ENCODE results near the gene PSAPL1.

The PSAPL1 gene

GRCh38 chr4:7393601-7394575 is 40.8 kb downstream of the PSAPL1 start:
- DNase-seq, result no peak

DNA sequence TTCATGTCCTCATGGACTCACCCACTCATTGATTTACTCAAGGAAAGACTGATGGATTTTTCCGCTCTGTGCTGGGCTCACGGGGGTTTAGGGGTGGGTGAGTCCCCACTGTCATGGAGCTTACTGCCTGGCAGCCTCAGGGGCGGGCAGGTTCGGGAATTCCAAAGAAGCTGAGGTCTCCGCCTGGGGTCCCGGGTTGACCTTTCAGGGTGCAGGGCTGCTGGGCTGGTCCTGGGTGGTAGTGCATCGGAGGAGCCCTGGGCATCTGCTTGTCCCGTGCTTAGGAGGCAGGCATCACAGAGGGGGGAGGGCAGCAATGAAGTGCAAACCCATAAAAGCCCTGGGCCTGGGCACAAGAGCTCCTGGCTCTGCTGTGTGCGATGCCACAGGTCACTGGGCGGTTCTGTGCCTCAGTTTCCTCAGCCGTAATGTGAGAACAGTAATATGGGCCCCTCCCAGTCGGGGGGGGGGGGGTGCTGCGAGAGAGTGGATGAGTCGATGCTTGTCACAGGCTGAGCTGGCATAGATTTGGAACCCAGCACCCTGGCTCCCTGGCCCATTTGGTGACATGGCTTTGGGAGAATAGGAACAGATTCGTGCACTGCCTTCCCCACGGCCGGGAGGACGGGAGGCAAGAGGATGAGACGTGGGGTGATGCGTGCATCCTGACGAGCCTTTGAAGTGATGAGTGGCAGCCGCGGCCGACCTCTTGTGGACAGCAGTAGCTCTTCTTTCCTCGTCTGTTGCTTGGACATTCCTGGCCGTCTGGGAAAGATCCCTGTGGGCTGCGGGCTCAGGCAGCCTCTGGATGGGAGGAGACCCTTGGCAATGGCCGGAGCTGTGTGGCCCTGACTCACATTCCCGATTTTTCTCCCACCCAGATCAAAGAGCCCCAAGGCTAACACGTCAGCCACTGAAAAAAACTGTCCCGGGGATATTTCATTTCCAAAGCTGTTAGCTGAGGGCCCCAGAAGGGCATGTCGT is 42.0 kb downstream of the PSAPL1 start:
- DNase-seq, result no peak

DNA sequence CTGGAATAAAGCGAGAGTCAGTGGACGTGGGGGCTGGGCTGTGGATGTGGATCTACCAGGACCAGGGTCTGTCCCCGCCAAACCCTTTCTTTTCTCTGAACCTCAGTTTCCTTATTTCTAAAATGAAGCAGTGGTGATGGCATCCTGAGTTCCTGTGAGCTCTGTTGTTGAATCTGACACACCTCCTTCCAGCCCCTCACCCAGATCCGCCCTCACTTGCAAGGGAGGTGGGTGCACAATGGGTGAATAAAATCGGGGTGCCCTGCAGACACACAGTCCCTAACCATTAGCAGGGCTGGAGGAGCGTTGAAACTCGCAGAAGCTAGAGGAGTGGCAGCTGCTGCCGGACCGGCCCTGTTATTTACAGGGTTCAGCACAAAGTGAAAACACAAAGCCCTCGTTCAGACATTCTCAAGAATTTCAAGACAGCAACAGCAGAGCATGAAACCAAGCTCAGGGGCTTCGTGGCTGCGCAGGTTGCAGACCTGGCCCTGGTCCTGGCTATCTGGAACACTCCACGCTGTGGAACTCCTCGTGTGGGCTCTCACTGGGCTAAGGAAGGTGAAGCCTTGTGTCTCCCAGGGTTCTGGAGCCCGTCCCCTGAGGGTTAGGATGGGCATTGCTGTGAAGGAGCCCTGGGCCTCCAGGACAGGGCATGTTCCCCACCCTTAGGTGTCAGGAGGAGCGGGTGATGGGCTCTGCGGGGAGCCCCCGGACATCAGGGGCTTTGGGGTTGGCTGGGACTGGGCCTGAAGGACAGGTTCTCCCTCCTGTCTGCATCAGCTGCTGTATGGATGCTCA is 42.9 kb downstream of the PSAPL1 start:
- DNase-seq, result no peak

GRCh38 chr4:7390906-7391636 is 43.7 kb downstream of the PSAPL1 start:
- DNase-seq, result no peak

DNA sequence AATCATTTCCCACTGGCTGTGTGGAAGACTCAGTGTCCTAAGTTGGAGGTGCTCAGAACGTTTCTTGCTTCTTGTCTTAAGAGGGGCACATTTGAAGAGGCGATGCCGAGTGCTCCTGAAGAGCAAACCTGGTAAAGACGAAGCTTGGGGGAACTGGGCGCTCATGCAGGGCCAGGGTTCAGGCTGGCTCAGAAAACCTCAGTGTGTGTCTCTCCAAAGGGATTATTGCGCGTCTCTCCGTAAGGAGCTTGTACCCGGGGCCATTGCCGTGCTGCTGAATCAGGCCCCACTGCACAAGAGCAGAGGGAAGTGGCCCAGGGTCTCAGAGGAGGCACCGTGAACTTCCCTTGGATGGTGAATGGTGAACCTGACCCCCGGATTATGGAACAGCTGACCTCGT is 44.4 kb downstream of the PSAPL1 start:
- no peak for DNase-seq

GRCh38 chr4:7389719-7390118 is 45.0 kb downstream of the PSAPL1 start:
- no peak for DNase-seq

DNA sequence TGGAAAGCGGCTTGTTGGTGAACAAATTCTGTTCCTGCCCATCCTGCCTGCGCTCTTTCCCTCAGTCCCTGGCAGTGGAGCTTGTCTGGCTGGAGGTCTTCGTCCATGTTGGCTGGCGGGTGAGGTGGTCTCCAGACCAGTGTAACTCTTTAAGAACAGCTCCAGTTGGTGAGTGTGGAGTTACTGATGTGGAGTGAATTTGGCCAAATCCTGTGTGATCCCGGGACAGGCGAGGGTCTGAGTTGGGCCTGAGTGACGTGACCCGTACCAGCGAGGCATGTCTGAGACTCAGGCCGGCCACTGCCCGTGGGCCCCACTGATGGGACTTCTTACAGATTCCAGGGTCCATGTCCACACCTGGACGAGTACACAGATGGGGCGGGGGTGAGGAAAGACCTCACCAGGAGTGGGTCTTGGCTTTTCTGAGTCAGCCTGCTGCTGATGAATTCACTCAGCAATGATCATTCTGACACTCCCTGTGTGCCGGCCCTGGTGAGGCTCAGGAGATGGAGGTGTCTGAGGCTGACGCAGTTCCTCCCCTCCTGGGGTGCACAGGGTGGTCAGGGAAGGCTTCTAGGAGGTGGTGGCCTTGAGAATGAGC is 45.5 kb downstream of the PSAPL1 start:
- DNase-seq, result no peak

- DNase-seq, result no peak
These were observed 46.1 kb downstream of the PSAPL1 start for GRCh38 chr4:7388627-7389026.

DNA sequence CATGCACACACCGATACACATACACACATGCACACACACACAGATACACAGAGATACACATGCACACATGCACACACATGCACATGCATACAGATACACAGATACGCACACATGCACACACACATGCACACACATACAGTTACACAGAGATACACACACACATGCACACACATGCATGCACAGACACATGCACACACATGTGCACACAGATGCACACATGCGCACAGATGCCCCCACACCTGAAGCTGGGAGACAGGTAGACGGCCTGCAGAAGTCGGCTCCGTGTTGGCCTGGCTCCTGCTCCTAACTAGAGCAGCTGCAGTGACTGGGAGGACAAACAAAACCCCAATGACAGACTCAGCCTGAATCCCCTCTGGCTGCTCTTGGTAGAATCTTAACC is 46.8 kb downstream of the PSAPL1 start:
- no peak for DNase-seq

GRCh38 chr4:7384929-7385890 is 49.5 kb downstream of the PSAPL1 start:
- no peak for DNase-seq

DNA sequence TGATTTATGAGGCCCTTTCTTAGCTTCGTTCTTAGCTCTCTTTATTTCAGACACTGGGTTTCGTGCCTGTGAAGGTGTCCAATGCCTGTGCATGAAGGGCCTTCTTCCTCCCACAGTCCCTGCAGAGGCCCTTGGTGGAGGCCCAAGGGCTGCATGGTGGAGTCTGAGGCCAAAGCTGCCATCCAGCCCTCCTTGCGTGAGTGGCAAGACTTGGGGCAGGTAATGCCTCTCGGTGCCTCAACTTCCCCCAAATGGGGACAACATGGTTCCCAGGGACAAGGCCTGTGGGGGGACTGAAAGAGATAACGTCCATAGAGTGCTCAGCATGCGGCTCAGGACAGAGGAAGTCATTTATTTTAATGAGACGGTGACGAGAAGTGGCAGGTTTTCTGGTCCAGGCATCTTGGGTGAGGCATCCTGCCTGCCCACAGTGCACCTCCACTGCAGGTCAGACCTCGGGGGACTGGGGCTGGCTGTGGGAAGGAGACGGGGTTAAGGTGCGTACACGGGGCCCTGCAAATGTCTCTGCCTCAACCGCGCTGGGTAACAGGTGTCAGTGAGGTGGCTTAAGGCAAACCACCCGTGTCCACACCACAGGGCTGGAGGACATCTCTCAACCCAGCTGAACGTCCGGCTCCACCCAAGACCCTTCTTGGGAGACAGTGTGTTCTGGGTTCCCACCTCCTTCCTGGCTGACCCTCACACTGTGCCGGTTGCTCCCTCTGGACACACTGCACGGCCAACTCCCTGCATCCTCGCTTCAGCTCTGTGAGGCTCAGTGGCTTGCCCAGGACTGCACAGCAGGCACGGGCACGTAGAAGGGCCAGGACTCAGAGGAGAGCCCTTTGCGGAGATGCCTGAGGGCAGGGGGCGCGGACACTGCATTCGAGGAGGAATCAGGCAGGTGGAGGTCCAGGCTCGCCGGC is 50.5 kb downstream of the PSAPL1 start:
- DNase-seq, result no peak

DNA sequence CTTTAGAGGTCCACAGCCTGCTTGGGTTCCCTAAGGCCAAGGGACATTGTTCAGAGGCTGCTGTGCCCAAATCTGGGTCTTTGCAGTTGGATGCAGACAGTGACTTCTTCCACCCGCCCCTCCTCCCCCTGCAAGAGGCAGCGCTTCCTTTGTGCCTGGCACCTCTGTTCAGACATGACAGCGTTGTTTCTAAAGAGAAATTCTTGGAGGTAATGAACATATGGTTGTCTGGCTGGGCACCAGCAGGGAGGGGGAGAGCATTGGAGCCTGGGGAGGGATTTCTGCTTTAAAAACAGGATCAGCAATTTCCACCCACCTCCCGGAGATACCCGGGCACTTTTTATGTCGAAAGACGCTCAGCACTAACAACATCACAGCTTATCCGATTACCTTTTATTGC is 51.5 kb downstream of the PSAPL1 start:
- DNase-seq, result no peak

GRCh38 chr4:7382634-7383014 is 52.1 kb downstream of the PSAPL1 start:
- DNase-seq, result no peak

DNA sequence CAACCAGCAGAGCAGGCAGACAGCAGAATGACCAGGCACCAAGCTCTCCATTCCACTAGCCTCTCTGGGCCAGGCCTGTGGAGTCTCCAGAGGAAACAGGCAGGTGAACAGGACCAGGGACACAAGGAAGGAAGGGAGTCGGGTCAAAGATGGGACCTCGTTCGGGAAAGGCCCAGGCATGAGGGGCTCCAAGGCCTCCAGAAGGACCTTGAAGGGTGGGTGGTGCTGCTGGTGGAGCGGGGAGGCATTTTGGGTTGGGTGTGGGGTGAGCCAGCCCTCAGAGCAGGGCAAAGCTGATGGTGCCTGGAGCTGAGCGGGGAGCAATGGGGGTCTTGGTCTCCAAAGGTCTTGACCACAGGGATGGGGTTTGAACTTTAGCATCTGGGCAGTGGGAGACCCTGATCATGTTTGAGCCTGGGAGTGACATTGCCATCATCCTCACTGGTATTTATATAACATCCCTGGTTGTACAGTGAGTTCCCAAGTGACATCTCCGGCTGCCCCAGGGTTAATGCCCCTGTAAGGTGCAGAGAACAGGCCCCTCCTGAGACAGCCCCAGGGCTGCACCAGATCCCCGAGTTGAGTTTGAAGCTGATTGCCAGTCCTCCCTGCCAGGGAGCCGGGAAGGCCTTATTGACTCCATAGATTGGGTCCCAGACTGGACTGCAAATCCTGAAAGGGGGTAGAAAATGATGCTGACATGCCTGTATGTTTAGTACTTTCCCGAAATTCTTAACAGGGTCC is 52.7 kb downstream of the PSAPL1 start:
- no peak for DNase-seq

DNA sequence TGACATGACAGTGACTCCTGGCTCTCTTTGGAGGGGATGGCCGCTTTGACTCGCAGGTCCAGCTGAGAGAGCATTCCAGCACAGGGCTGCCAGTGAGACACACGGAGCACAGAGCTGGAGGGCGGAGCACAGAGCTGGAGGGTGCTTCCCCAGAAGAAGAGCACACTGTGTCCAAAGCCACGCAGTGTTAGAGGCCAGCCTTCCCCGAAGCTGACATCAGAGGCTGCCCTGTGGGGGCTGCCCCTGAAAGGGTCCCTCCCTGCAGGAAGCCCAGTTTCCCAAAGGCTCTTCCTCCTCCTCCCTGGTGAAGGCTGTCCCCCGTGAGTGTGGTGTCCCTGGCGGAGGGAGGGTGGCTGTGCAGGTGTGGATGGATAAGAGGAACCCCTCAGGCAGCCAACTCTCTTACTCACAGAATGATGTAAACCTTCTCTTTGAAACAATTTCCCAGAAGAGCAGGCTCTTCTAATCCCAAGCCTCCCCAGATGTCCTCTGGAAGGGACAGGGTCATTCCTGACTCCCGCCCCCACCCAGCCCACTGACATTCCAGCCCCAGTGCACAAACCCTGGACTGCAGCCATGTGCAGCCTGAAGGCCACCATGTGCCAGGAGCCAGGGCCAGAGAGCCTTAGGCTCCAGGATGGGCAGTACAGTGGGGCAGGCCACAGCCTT is 53.4 kb downstream of the PSAPL1 start:
- no peak for DNase-seq

Data from DMS153 (cell line).